ENCODE measurements around the gene EMC8.

EMC8 gene

GRCh38 chr16:85735946-85736345, 63.4 kb downstream of the EMC8 start:
- Histone ChIP-seq H3K36me3 (ENCODE audit: control insufficient read depth in 2 of 2, insufficient read depth in 2 of 2, low read length in 2 of 2) (no peaks in the 10 kb centered on the region), H3K27me3 (ENCODE audit: control insufficient read depth in 2 of 2, insufficient read depth in 2 of 2, low read length in 2 of 2) (no peaks in the 10 kb centered on the region), H3K27ac (ENCODE audit: low read depth in 2 of 2, low read length in 2 of 2) (peak overlapping the region in 1 of 2 donors; percentile 43), H3K4me1 (ENCODE audit: control insufficient read depth in 2 of 2, insufficient read depth in 2 of 2, low read length in 2 of 2) (peaks cover 0 to 10% of the 10 kb centered on the region in 2 donors), H3K4me3 (ENCODE audit: low read length in 2 of 2) (no peak overlapping the region), H3K9ac (ENCODE audit: low read depth in 1 of 2, low read length in 2 of 2) (no peak overlapping the region), H3K9me3 (ENCODE audit: control insufficient read depth in 2 of 2, low read length in 2 of 2) (no peaks in the 10 kb centered on the region)

DNA sequence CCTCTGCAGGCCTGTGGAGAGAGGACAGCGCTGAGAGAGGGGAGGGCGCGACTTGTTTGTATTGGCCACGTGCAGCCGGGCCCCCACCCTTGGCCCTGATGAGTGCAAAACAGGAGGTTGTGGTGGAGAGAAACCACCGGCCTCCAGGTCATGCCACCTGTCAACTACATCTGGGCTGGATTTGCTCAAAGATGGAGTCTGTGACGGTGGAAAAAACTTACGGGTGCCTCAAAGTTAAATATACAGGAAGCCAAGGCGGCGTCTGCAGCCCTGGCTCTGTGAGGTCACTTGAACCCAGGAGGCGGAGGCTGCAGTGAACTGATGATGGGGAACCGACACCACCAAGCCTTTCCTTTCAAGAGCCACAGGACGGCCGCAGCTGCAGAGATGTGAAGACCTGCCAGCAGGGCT, 64.1 kb downstream of the EMC8 start:
- no peak overlapping the region for H3K9ac ChIP-seq (ENCODE audit: low read depth in 1 of 2, low read length in 2 of 2)

DNA sequence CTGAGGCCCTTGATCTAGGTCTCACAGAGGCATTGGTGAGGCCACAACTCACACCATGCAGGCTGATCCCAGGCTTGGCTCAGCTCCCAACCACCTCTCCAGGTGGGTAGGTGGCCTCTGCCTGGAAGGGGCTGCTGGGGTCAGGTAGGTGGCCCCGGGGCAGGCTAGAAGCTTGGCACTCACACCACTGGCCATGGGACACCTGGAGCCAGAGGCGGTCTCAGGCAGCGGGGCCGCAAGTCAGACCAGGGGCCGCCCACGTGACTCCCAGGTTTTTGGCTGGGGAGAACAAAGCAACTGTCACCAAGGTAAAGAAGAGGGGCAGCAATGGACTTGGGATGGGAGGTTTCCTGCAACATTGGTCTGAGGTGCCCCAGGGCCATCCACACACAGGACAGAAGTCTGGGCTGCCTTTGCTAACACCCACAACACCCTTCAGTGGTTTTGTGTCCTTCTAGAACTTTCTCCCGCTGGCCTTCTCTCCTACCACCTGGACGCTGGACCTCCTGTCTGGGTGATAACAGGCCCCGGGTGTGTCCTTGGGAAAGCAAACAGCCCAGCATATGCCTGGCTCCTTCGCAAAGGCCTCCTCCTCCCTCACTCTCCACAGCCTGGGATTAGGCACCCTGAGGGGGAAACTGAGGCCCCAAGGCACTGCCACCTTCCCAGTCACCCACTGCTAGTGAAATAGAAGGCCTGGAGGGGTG, 64.9 kb downstream of the EMC8 start:
- Histone ChIP-seq H3K9me3 (ENCODE audit: control insufficient read depth in 2 of 2, low read length in 2 of 2) (no peaks in the 10 kb centered on the region), H3K36me3 (ENCODE audit: control insufficient read depth in 2 of 2, insufficient read depth in 2 of 2, low read length in 2 of 2) (no peaks in the 10 kb centered on the region), H3K4me3 (ENCODE audit: low read length in 2 of 2) (no peak overlapping the region), H3K4me1 (ENCODE audit: control insufficient read depth in 2 of 2, insufficient read depth in 2 of 2, low read length in 2 of 2) (peaks cover 0 to 10% of the 10 kb centered on the region in 2 donors), H3K27me3 (ENCODE audit: control insufficient read depth in 2 of 2, insufficient read depth in 2 of 2, low read length in 2 of 2) (no peaks in the 10 kb centered on the region), H3K9ac (ENCODE audit: low read depth in 1 of 2, low read length in 2 of 2) (peak overlapping the region in 1 of 2 donors; percentile 17), H3K27ac (ENCODE audit: low read depth in 2 of 2, low read length in 2 of 2) (peak overlapping the region in 1 of 2 donors; percentile 59)

More for the DNA sequence above, 64.1 kb downstream of the EMC8 start:
- H3K27ac ChIP-seq (ENCODE audit: low read depth in 2 of 2, low read length in 2 of 2): peak overlapping the region in 1 of 2 donors; percentile 59
- no peaks in the 10 kb centered on the region for H3K9me3 ChIP-seq (ENCODE audit: control insufficient read depth in 2 of 2, low read length in 2 of 2)
- peak overlapping the region in 1 of 2 donors; percentile 1 for H3K4me3 ChIP-seq (ENCODE audit: low read length in 2 of 2)
- no peaks in the 10 kb centered on the region for H3K36me3 ChIP-seq (ENCODE audit: control insufficient read depth in 2 of 2, insufficient read depth in 2 of 2, low read length in 2 of 2)
- H3K4me1 ChIP-seq (ENCODE audit: control insufficient read depth in 2 of 2, insufficient read depth in 2 of 2, low read length in 2 of 2): peaks cover 0 to 10% of the 10 kb centered on the region in 2 donors
- no peaks in the 10 kb centered on the region for H3K27me3 ChIP-seq (ENCODE audit: control insufficient read depth in 2 of 2, insufficient read depth in 2 of 2, low read length in 2 of 2)

DNA sequence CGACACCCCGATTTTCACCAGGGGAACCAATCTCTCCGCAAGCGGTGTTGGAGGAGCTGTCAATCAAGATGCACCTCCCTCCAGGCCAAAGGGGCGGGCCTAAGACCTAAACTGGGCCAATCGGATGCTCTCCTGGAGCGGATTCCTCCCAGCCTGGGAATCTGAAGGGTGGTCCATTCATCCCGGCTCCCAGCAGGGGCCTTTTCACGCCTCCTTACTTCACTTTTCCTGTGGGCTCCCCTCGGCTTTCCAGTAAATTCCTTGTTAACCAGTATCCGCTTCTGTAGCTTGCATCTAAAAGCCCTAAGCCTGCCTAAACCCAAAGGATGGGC, 65.5 kb downstream of the EMC8 start:
- no peaks in the 10 kb centered on the region for H3K27me3 ChIP-seq (ENCODE audit: control insufficient read depth in 2 of 2, insufficient read depth in 2 of 2, low read length in 2 of 2)
- H3K27ac ChIP-seq (ENCODE audit: low read depth in 2 of 2, low read length in 2 of 2): no peak overlapping the region
- no peaks in the 10 kb centered on the region for H3K36me3 ChIP-seq (ENCODE audit: control insufficient read depth in 2 of 2, insufficient read depth in 2 of 2, low read length in 2 of 2)
- no peak overlapping the region for H3K4me3 ChIP-seq (ENCODE audit: low read length in 2 of 2)
- H3K9ac ChIP-seq (ENCODE audit: low read depth in 1 of 2, low read length in 2 of 2): no peak overlapping the region
- H3K9me3 ChIP-seq (ENCODE audit: control insufficient read depth in 2 of 2, low read length in 2 of 2): no peaks in the 10 kb centered on the region
- peaks cover 0 to 10% of the 10 kb centered on the region in 2 donors for H3K4me1 ChIP-seq (ENCODE audit: control insufficient read depth in 2 of 2, insufficient read depth in 2 of 2, low read length in 2 of 2)

DNA sequence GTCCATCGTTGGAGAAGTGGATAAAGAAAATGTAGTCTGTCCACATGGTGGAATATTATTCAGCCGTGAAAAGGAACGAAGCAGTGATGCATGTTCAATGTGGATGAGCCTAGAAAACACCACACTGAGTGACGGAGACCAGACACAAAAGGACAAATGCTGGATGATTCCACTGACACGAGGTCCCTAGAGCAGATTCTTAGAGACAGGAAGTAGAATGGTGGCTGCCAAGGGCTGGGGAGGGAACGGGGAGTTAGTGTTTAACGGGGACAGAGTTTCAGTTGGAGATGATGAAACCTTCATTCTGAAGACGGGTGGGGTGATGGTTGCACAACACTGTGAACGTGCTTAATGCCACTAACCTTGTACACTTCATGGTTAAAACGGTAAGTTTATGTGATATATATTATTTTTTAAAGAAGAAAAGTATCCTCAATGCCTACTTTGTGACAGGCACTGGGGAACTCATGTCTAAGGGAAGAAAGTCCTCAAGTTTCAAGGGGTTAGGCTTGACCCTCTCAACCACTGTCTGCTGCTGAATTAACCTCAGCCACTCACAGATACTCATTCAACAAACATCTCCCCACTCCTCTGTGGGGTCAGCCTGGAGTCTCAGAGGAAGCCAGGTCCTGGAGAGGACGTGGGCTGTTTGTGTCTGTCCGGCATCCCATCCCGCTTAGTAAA, 66.0 kb downstream of the EMC8 start:
- no peak overlapping the region for H3K27ac ChIP-seq (ENCODE audit: low read depth in 2 of 2, low read length in 2 of 2)
- no peaks in the 10 kb centered on the region for H3K27me3 ChIP-seq (ENCODE audit: control insufficient read depth in 2 of 2, insufficient read depth in 2 of 2, low read length in 2 of 2)
- H3K36me3 ChIP-seq (ENCODE audit: control insufficient read depth in 2 of 2, insufficient read depth in 2 of 2, low read length in 2 of 2): no peaks in the 10 kb centered on the region
- H3K9ac ChIP-seq (ENCODE audit: low read depth in 1 of 2, low read length in 2 of 2): no peak overlapping the region
- peaks cover 0 to 10% of the 10 kb centered on the region in 2 donors for H3K4me1 ChIP-seq (ENCODE audit: control insufficient read depth in 2 of 2, insufficient read depth in 2 of 2, low read length in 2 of 2)
- no peak overlapping the region for H3K4me3 ChIP-seq (ENCODE audit: low read length in 2 of 2)
- no peaks in the 10 kb centered on the region for H3K9me3 ChIP-seq (ENCODE audit: control insufficient read depth in 2 of 2, low read length in 2 of 2)

GRCh38 chr16:85731179-85731578, 68.2 kb downstream of the EMC8 start:
- no peaks in the 10 kb centered on the region for H3K9me3 ChIP-seq (ENCODE audit: control insufficient read depth in 2 of 2, low read length in 2 of 2)
- no peak overlapping the region for H3K4me3 ChIP-seq (ENCODE audit: low read length in 2 of 2)
- peaks cover 0 to 7% of the 10 kb centered on the region in 2 donors for H3K4me1 ChIP-seq (ENCODE audit: control insufficient read depth in 2 of 2, insufficient read depth in 2 of 2, low read length in 2 of 2)
- H3K27me3 ChIP-seq (ENCODE audit: control insufficient read depth in 2 of 2, insufficient read depth in 2 of 2, low read length in 2 of 2): peaks cover 0 to 4% of the 10 kb centered on the region in 2 donors
- no peak overlapping the region for H3K9ac ChIP-seq (ENCODE audit: low read depth in 1 of 2, low read length in 2 of 2)
- no peaks in the 10 kb centered on the region for H3K36me3 ChIP-seq (ENCODE audit: control insufficient read depth in 2 of 2, insufficient read depth in 2 of 2, low read length in 2 of 2)
- H3K27ac ChIP-seq (ENCODE audit: low read depth in 2 of 2, low read length in 2 of 2): no peak overlapping the region

- Histone ChIP-seq H3K4me1 (ENCODE audit: control insufficient read depth in 2 of 2, insufficient read depth in 2 of 2, low read length in 2 of 2) (no peaks in the 10 kb centered on the region), H3K4me3 (ENCODE audit: low read length in 2 of 2) (no peak overlapping the region), H3K27ac (ENCODE audit: low read depth in 2 of 2, low read length in 2 of 2) (no peak overlapping the region), H3K27me3 (ENCODE audit: control insufficient read depth in 2 of 2, insufficient read depth in 2 of 2, low read length in 2 of 2) (peaks cover 0 to 4% of the 10 kb centered on the region in 2 donors), H3K36me3 (ENCODE audit: control insufficient read depth in 2 of 2, insufficient read depth in 2 of 2, low read length in 2 of 2) (peaks cover 0 to 2% of the 10 kb centered on the region in 2 donors), H3K9ac (ENCODE audit: low read depth in 1 of 2, low read length in 2 of 2) (no peak overlapping the region), H3K9me3 (ENCODE audit: control insufficient read depth in 2 of 2, low read length in 2 of 2) (no peaks in the 10 kb centered on the region)
Observed at GRCh38 chr16:85730186-85730465, 69.2 kb downstream of the EMC8 start.

DNA sequence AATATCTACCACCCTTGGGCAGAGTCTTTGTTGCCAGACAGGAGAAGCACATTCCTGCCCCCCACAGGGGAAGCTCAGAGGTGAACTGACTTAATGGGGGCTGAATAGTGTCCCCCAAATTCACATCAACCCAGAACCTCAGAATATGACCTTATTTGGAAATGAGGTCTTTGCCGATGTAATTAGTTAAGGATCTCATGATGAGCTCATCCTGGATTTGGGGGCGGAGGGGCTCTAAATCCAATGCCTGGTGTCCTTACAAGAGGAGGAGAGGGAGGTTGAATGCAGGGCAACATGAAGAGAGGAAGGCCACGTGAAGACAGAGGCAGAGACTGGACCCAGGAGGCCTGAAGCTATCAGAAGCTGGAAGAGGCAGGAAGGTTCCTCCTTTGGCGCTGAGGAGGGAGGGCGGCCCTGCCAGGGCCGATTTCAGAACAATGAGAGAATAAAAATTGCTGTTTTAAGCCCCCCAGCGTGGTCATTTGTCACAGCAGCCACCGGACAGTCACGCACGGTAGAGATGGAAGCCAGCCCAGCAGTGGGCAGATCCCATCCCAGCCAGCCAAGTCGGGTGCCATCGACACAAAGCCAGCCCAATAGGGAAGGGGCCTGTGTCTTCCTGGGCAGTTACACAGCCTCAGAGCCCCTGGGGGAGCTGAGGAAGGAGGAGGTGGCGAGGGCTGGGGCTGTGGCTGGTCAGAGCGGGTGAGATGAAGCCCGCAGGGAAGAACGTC, 69.7 kb downstream of the EMC8 start:
- no peak overlapping the region for H3K9ac ChIP-seq (ENCODE audit: low read depth in 1 of 2, low read length in 2 of 2)
- H3K9me3 ChIP-seq (ENCODE audit: control insufficient read depth in 2 of 2, low read length in 2 of 2): no peaks in the 10 kb centered on the region
- no peaks in the 10 kb centered on the region for H3K4me1 ChIP-seq (ENCODE audit: control insufficient read depth in 2 of 2, insufficient read depth in 2 of 2, low read length in 2 of 2)
- H3K27ac ChIP-seq (ENCODE audit: low read depth in 2 of 2, low read length in 2 of 2): no peak overlapping the region
- peaks cover 0 to 2% of the 10 kb centered on the region in 2 donors for H3K36me3 ChIP-seq (ENCODE audit: control insufficient read depth in 2 of 2, insufficient read depth in 2 of 2, low read length in 2 of 2)
- H3K4me3 ChIP-seq (ENCODE audit: low read length in 2 of 2): no peak overlapping the region
- peaks cover 0 to 4% of the 10 kb centered on the region in 2 donors for H3K27me3 ChIP-seq (ENCODE audit: control insufficient read depth in 2 of 2, insufficient read depth in 2 of 2, low read length in 2 of 2)

GRCh38 chr16:85728879-85729278, 70.5 kb downstream of the EMC8 start:
- no peaks in the 10 kb centered on the region for H3K4me1 ChIP-seq (ENCODE audit: control insufficient read depth in 2 of 2, insufficient read depth in 2 of 2, low read length in 2 of 2)
- H3K4me3 ChIP-seq (ENCODE audit: low read length in 2 of 2): no peak overlapping the region
- H3K36me3 ChIP-seq (ENCODE audit: control insufficient read depth in 2 of 2, insufficient read depth in 2 of 2, low read length in 2 of 2): peaks cover 0 to 2% of the 10 kb centered on the region in 2 donors
- no peak overlapping the region for H3K27ac ChIP-seq (ENCODE audit: low read depth in 2 of 2, low read length in 2 of 2)
- no peak overlapping the region for H3K9ac ChIP-seq (ENCODE audit: low read depth in 1 of 2, low read length in 2 of 2)
- peaks cover 0 to 4% of the 10 kb centered on the region in 2 donors for H3K27me3 ChIP-seq (ENCODE audit: control insufficient read depth in 2 of 2, insufficient read depth in 2 of 2, low read length in 2 of 2)
- H3K9me3 ChIP-seq (ENCODE audit: control insufficient read depth in 2 of 2, low read length in 2 of 2): no peaks in the 10 kb centered on the region
